Uterus (tissue), 4 donors: ENCODE data around the gene COL5A1. TPM values are rescaled to one million over a fixed set of nuclear protein-coding genes. Genes with fewer than 3 reads are reported as not detected.

Experiments used
- DNase-seq, 2 donors: peaks; one replicate each; pipeline ENCODE4 v3.0.0-alpha.2; 2019 to 2020
- H3K27ac ChIP-seq, 2 donors: fragments of 200-600 bp; sonication (generic); 1 replicate in 1 of 2; 2 replicates in 1 of 2; pipeline ENCODE4 v1.5.1; 2016 to 2018
- H3K27me3 ChIP-seq, 2 donors: fragments of 200-600 bp; sonication (generic); one replicate each; pipeline ENCODE4 v1.5.1; 2018 to 2019; ENCODE audit warnings: control low read depth in 1 of 2
- H3K36me3 ChIP-seq, 2 donors: fragments of 200-600 bp; sonication (generic); one replicate each; pipeline ENCODE4 v1.5.1; 2019; ENCODE audit warnings: control low read depth in 1 of 2
- H3K4me1 ChIP-seq, 2 donors: fragments of 200-600 bp; sonication (generic); one replicate each; pipeline ENCODE4 v1.5.1; 2018 to 2019; ENCODE audit warnings: control low read depth in 1 of 2
- H3K4me3 ChIP-seq, 2 donors: fragments of 200-600 bp; sonication (generic); 1 replicate in 1 of 2; 2 replicates in 1 of 2; pipeline ENCODE4 v1.5.1; 2018 to 2019; ENCODE audit warnings: mild to moderate bottlenecking in 1 of 2
- H3K9me3 ChIP-seq, 2 donors: fragments of 200-600 bp; sonication (generic); one replicate each; pipeline ENCODE4 v1.5.1; 2019; ENCODE audit warnings: control low read depth in 1 of 2
- CTCF ChIP-seq, 4 experiments: fragments of 200-600 bp in 2 of 4; fragments of 450-650 bp in 2 of 4; sonication (generic) in 2 of 4; IDR thresholded peaks; one replicate each; pipeline ENCODE4 v1.5.1; 2016 to 2019; ENCODE audit warnings: antibody characterized with exemption in 4 of 4, mild to moderate bottlenecking in 2 of 4, moderate library complexity in 1 of 4
- POLR2A ChIP-seq, 2 donors: fragments of 450-650 bp; IDR thresholded peaks; one replicate each; pipeline ENCODE4 v1.6.1; 2016; ENCODE audit warnings: antibody characterized with exemption in 2 of 2, mild to moderate bottlenecking in 1 of 2, moderate library complexity in 1 of 2
- intact Hi-C: fragments of 100-400 bp; cut with DNase I; formaldehyde crosslinking; loops from one replicate; pipeline ENCODE4 v1.15.1; 2023; ENCODE audit warnings: low total_unique reads
- total RNA-seq, 4 donors: library from RNA; depleted of rRNA in 3 of 4; stranded (reverse); fragments of >200 nt in 3 of 4; gene quantifications; one replicate each; pipeline versions ENCODE4 v1.1.0 to v1.2.4, GENCODE V29; 2014 to 2023
- donor health status: DM: yes; HTN: yes; CAD: no.

COL5A1 gene
- total RNA-seq, 4 donors from 2014 or later: 21.2 to 604 (median 129) TPM

- Histone ChIP-seq H3K27me3 (no peaks in the 10 kb centered on the region), H3K36me3 (no peaks in the 10 kb centered on the region), H3K27ac (no peak overlapping the region), H3K4me3 (no peak overlapping the region), H3K9me3 (no peaks in the 10 kb centered on the region), H3K4me1 (no peaks in the 10 kb centered on the region)
- no peak for TF ChIP-seq POLR2A (IDR thresholded peaks at IDR 0.05)
- no peak for TF ChIP-seq CTCF (IDR thresholded peaks at IDR 0.05)
- intact Hi-C loops: no loop called here
- DNase-seq: no peak
Observed at GRCh38 chr9:134791009-134791408, 149.4 kb downstream of the COL5A1 start.

- no peaks in the 10 kb centered on the region for H3K36me3 ChIP-seq
- H3K4me3 ChIP-seq: no peak overlapping the region
- no peaks in the 10 kb centered on the region for H3K4me1 ChIP-seq
- no peak overlapping the region for H3K27ac ChIP-seq
- intact Hi-C loops: no loop called here
- no peaks in the 10 kb centered on the region for H3K9me3 ChIP-seq
- H3K27me3 ChIP-seq: no peaks in the 10 kb centered on the region
- no peak for DNase-seq
- no peak for TF ChIP-seq CTCF (IDR thresholded peaks at IDR 0.05)
- TF ChIP-seq POLR2A (IDR thresholded peaks at IDR 0.05): no peak
Observed at GRCh38 chr9:134792627-134793026, 151.0 kb downstream of the COL5A1 start.

GRCh38 chr9:134793288-134794188, 151.9 kb downstream of the COL5A1 start:
- H3K4me3 ChIP-seq: no peak overlapping the region
- H3K27me3 ChIP-seq: no peaks in the 10 kb centered on the region
- no peaks in the 10 kb centered on the region for H3K36me3 ChIP-seq
- intact Hi-C loops: no loop called here
- H3K4me1 ChIP-seq: no peaks in the 10 kb centered on the region
- no peak overlapping the region for H3K27ac ChIP-seq
- TF ChIP-seq CTCF (IDR thresholded peaks at IDR 0.05) (no peak), POLR2A (IDR thresholded peaks at IDR 0.05) (no peak)
- no peak for DNase-seq
- no peaks in the 10 kb centered on the region for H3K9me3 ChIP-seq

GRCh38 chr9:134794663-134795370, 153.2 kb downstream of the COL5A1 start:
- no peaks in the 10 kb centered on the region for H3K4me1 ChIP-seq

More at GRCh38 chr9:134794663-134795370, 153.2 kb downstream of the COL5A1 start:
- Histone ChIP-seq H3K27ac (no peak overlapping the region), H3K4me3 (no peak overlapping the region), H3K9me3 (no peaks in the 10 kb centered on the region), H3K36me3 (no peaks in the 10 kb centered on the region), H3K27me3 (no peaks in the 10 kb centered on the region)
- DNase-seq: no peak
- intact Hi-C loops: no loop called here
- TF ChIP-seq POLR2A (IDR thresholded peaks at IDR 0.05) (no peak), CTCF (IDR thresholded peaks at IDR 0.05) (no peak)
